Common myeloid progenitor, CD34-positive (primary cell): Measurements from ENCODE around the gene ASRGL1.

Experiments used
- CTCF ChIA-PET: fragments of 350-600 bp; sonication (Branson Sonifier 250); formaldehyde crosslinking; loops from one replicate; lab custom pipeline; 2021; ENCODE audit warnings: antibody characterized with exemption; lab: Charles Lee
- POLR2A ChIA-PET: fragments of 350-600 bp; sonication (Branson Sonifier 250); formaldehyde crosslinking; loops from one replicate; lab custom pipeline; 2021; ENCODE audit warnings: antibody characterized with exemption; lab: Charles Lee
- DNase-seq, 3 donors: peaks; one replicate each; pipeline versions ENCODE4 v3.0.0 to v3.0.0-alpha.2; 2013
- H3K27ac ChIP-seq, 2 experiments: 1 replicate in 1 of 2; 2 replicates in 1 of 2; pipeline ENCODE4 v1.7.0; 2013; ENCODE audit warnings: inconsistent platforms in 2 of 2, low read length in 2 of 2, mild to moderate bottlenecking in 2 of 2, low read depth in 1 of 2, moderate library complexity in 1 of 2; ENCODE audit not compliant: severe bottlenecking in 2 of 2, insufficient read depth in 1 of 2, poor library complexity in 1 of 2
- H3K27me3 ChIP-seq, 5 experiments: replicated peaks in 2 of 5; 1 replicate in 3 of 5; 2 replicates in 2 of 5; pipeline versions ENCODE4 v1.6.1 to v1.7.0; 2013; ENCODE audit warnings: low read length in 4 of 5, mild to moderate bottlenecking in 2 of 5, moderate library complexity in 2 of 5, inconsistent platforms in 1 of 5; ENCODE audit not compliant: insufficient read depth in 5 of 5, control insufficient read depth in 4 of 5
- H3K36me3 ChIP-seq, 4 experiments: 1 replicate in 2 of 4; 2 replicates in 2 of 4; pipeline versions ENCODE4 v1.6.1 to v1.7.0; 2013; ENCODE audit warnings: low read length in 3 of 4, control low read depth in 1 of 4, mild to moderate bottlenecking in 1 of 4; ENCODE audit not compliant: control insufficient read depth in 4 of 4, insufficient read depth in 4 of 4
- H3K4me1 ChIP-seq, 4 experiments: 1 replicate in 3 of 4; 2 replicates in 1 of 4; pipeline versions ENCODE4 v1.6.1 to v1.7.1; 2013; ENCODE audit warnings: low read length in 3 of 4, mild to moderate bottlenecking in 3 of 4, control low read depth in 1 of 4, inconsistent platforms in 1 of 4, moderate library complexity in 1 of 4; ENCODE audit not compliant: control insufficient read depth in 4 of 4, insufficient read depth in 4 of 4; ENCODE audit errors: control extremely low read depth in 1 of 4
- H3K4me3 ChIP-seq, 7 experiments: 1 replicate in 4 of 7; 2 replicates in 3 of 7; pipeline versions ENCODE4 v1.5.1 to v1.7.0; 2013; ENCODE audit warnings: mild to moderate bottlenecking in 7 of 7, low read length in 6 of 7, moderate library complexity in 6 of 7, inconsistent platforms in 2 of 7, low read depth in 2 of 7, control low read depth in 1 of 7; ENCODE audit not compliant: insufficient read depth in 4 of 7, control insufficient read depth in 1 of 7; ENCODE audit errors: extremely low read depth in 1 of 7
- H3K9me3 ChIP-seq, 5 experiments: 1 replicate in 4 of 5; 2 replicates in 1 of 5; pipeline versions ENCODE4 v1.6.1 to v1.7.1; 2013; ENCODE audit warnings: low read length in 4 of 5, mild to moderate bottlenecking in 2 of 5, inconsistent platforms in 1 of 5, low read depth in 1 of 5, moderate library complexity in 1 of 5; ENCODE audit not compliant: control insufficient read depth in 4 of 5, insufficient read depth in 2 of 5; ENCODE audit errors: control extremely low read depth in 1 of 5
- WGBS: methylation state at CpG from one replicate; pipeline ENCODE4 v1.1.5; 2013; ENCODE audit not compliant: insufficient coverage; 5-methylcytosine and 5-hydroxymethylcytosine counted together

ASRGL1 gene

GRCh38 chr11:62406034-62406433 is 68.8 kb downstream of the ASRGL1 start:
- Histone ChIP-seq H3K27ac (no peak overlapping the region), H3K4me3 (no peak overlapping the region), H3K4me1 (peaks cover 0 to 18% (median 12%) of the 10 kb centered on the region in 4 experiments), H3K27me3 (no peaks in the 10 kb centered on the region), H3K9me3 (no peaks in the 10 kb centered on the region), H3K36me3 (no peaks in the 10 kb centered on the region)
- no peak for DNase-seq
- ChIA-PET CTCF (interaction anchor here (0.9 to 1.6 kb wide), 5 partner anchors 11 to 161 kb away, joined by 3 to 4 read pairs (median 3); no protein-coding TSS in a partner anchor), POLR2A (no interaction called here)
- 100% methylated on average over 4 of the region's 4 CpGs for WGBS

GRCh38 chr11:62409831-62410230 is 72.6 kb downstream of the ASRGL1 start:
- ChIA-PET POLR2A (no interaction called here), CTCF (interaction anchor here (1.2 to 2.6 kb wide), 5 partner anchors 10 to 148 kb away, joined by 4 to 12 read pairs (median 4); no protein-coding TSS in a partner anchor)
- Histone ChIP-seq H3K27ac (no peak overlapping the region), H3K27me3 (no peaks in the 10 kb centered on the region), H3K4me3 (no peak overlapping the region), H3K4me1 (no peaks in the 10 kb centered on the region), H3K9me3 (no peaks in the 10 kb centered on the region), H3K36me3 (no peaks in the 10 kb centered on the region)
- DNase-seq = no peak
- WGBS = 96% methylated on average over 8 of the region's 8 CpGs

GRCh38 chr11:62410972-62411371 is 73.7 kb downstream of the ASRGL1 start:
- POLR2A ChIA-PET = no interaction called here
- WGBS = 80% methylated on average over 5 of the region's 8 CpGs
- no peak overlapping the region for H3K4me3 ChIP-seq
- CTCF ChIA-PET = interaction anchor here (0.9 to 2.6 kb wide), 3 partner anchors 14 to 97 kb away, joined by 4 to 12 read pairs (median 4); no protein-coding TSS in a partner anchor
- no peak for DNase-seq
- H3K4me1 ChIP-seq = no peaks in the 10 kb centered on the region
- no peaks in the 10 kb centered on the region for H3K36me3 ChIP-seq
- H3K27me3 ChIP-seq = no peaks in the 10 kb centered on the region
- H3K27ac ChIP-seq = no peak overlapping the region
- no peaks in the 10 kb centered on the region for H3K9me3 ChIP-seq

- Histone ChIP-seq H3K27me3 (no peaks in the 10 kb centered on the region), H3K27ac (no peak overlapping the region), H3K36me3 (no peaks in the 10 kb centered on the region), H3K9me3 (no peaks in the 10 kb centered on the region), H3K4me3 (no peak overlapping the region), H3K4me1 (no peaks in the 10 kb centered on the region)
- WGBS = no CpG with 5 or more reads among the region's 5 CpGs
- CTCF ChIA-PET = interaction anchor here (0.9 to 2.6 kb wide), 3 partner anchors 8 to 15 kb away, joined by 4 to 12 read pairs (median 8); no protein-coding TSS in a partner anchor
- no peak for DNase-seq
- POLR2A ChIA-PET = no interaction called here
Measured at GRCh38 chr11:62411524-62411923, 74.3 kb downstream of the ASRGL1 start.

- POLR2A ChIA-PET = no interaction called here
- DNase-seq = no peak
- H3K4me1 ChIP-seq = no peaks in the 10 kb centered on the region
- CTCF ChIA-PET = interaction anchor here (1.2 to 2.6 kb wide), 4 partner anchors 10 to 51 kb away, joined by 4 to 8 read pairs (median 8); no protein-coding TSS in a partner anchor
- no peaks in the 10 kb centered on the region for H3K9me3 ChIP-seq
- no peaks in the 10 kb centered on the region for H3K27me3 ChIP-seq
- H3K27ac ChIP-seq = no peak overlapping the region
- H3K4me3 ChIP-seq = no peak overlapping the region
- H3K36me3 ChIP-seq = no peaks in the 10 kb centered on the region
- 97% methylated on average over 7 of the region's 8 CpGs for WGBS
Measured at GRCh38 chr11:62413060-62413696, 75.9 kb downstream of the ASRGL1 start.

- no peaks in the 10 kb centered on the region for H3K27me3 ChIP-seq
- H3K4me3 ChIP-seq = no peak overlapping the region
- H3K9me3 ChIP-seq = no peaks in the 10 kb centered on the region
- ChIA-PET POLR2A (no interaction called here), CTCF (interaction anchor here (1.0 to 2.1 kb wide), 7 partner anchors 8 to 144 kb away, joined by 3 to 12 read pairs (median 5); no protein-coding TSS in a partner anchor)
- no peaks in the 10 kb centered on the region for H3K36me3 ChIP-seq
- DNase-seq = no peak
- H3K27ac ChIP-seq = no peak overlapping the region
- 100% methylated on average over 10 of the region's 12 CpGs for WGBS
- peaks cover 0 to 3% (median 0%) of the 10 kb centered on the region in 4 experiments for H3K4me1 ChIP-seq
Measured at GRCh38 chr11:62416596-62416995, 79.3 kb downstream of the ASRGL1 start.

- POLR2A ChIA-PET = no interaction called here
- CTCF ChIA-PET = interaction anchor here (1.2 kb wide), 1 partner anchor 125 kb away, joined by 3 read pairs; no protein-coding TSS in a partner anchor
- Histone ChIP-seq H3K27me3 (no peaks in the 10 kb centered on the region), H3K36me3 (no peaks in the 10 kb centered on the region), H3K4me3 (no peak overlapping the region), H3K4me1 (peaks cover 0 to 3% (median 0%) of the 10 kb centered on the region in 4 experiments), H3K9me3 (no peaks in the 10 kb centered on the region), H3K27ac (no peak overlapping the region)
- no peak for DNase-seq
- 91% methylated on average over 4 of the region's 5 CpGs for WGBS
Measured at GRCh38 chr11:62418136-62418535, 80.9 kb downstream of the ASRGL1 start.
